RCC 7860 (cell line): ENCODE results near the gene ROBO2.

Source experiments
- DNase-seq: peaks from one replicate; pipeline ENCODE4 v3.0.0-alpha.2; 2015; ENCODE audit warnings: low spot score
- FAIRE-seq: peaks from 2 replicates; lab custom pipeline; 2012; peaks lifted over from hg19 to GRCh38; lab: Jason Lieb, UNC

Gene ROBO2

DNA sequence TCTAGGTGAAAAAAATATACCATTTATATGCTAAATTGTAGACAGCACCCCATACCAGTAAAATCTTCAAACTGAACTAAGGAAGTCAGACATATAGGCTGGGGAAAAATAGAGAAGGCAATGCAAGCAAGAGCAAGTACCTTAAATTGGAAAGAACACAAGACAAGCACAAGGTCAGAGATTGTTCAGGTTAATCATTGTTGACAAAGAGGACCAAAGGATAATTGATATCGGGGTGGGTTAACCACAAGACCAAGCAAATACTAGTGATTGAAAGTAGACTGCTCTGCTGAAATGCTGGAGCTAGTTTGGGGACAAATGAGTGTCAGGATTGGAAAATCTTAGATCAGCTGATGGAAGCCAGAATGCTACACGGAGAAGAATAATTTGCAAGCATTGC lies 499.8 kb downstream of the ROBO2 start:
- DNase-seq: no peak
- FAIRE-seq: no peak

GRCh38 chr3:77541203-77541922 lies 501.5 kb downstream of the ROBO2 start:
- DNase-seq: no peak
- FAIRE-seq: no peak

GRCh38 chr3:77546246-77546645 lies 506.3 kb downstream of the ROBO2 start:
- FAIRE-seq: no peak
- no peak for DNase-seq

DNA sequence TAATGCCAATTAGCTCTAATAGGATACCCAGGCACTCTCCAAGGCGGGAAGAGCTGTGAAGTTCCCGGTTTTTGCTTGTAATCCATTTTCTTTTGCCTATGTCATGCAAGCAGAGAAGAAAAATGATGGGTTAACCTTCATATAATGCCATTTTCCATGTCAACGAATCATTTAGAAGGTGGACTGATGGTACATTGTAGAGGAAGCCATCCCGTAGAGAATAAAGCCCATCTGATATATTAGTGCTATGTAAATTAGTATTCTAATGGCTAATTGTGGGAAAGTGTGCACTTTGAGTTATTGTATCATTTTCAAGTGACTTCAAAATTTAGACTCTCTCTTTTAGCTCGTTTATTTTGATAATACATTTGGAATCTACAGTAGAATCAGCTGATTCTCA lies 509.1 kb downstream of the ROBO2 start:
- no peak for FAIRE-seq
- no peak for DNase-seq

- FAIRE-seq (no peak), DNase-seq (no peak)
These were observed 513.3 kb downstream of the ROBO2 start for GRCh38 chr3:77553240-77553639.

DNA sequence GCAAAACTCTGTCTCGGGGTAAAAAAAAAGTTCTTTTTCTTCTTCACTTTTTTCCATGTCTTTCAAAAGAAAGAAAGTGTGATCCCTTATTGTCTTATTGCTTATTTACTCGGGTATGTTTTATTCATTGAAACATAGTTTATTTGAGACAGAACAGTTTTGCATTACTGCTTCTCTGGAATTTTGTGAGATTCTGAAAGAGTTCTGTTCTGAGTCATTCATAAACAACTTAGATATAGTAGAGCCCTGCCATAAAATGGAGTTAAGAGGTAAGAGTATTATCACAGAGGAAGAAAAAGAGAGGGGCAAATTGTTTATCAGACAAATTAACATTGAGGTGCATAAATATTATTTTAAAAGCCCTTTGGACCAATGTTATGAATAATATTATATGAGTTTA lies 522.2 kb downstream of the ROBO2 start:
- DNase-seq (no peak), FAIRE-seq (no peak)

DNA sequence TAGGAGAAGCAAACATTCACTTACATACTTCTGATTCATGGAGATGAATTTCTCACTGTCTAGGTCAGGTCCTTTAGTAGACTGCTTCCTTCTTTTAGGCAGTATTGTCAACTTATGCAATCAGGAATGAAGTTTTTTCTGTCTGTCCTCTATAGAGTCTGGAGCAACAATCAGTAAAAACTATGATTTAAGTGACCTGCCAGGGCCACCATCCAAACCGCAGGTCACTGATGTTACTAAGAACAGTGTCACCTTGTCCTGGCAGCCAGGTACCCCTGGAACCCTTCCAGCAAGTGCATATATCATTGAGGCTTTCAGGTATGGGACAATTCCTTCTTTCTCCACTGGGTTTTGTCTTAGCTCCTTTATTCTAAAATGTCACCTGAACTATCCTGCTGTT lies 523.1 kb downstream of the ROBO2 start:
- FAIRE-seq (no peak), DNase-seq (no peak)

DNA sequence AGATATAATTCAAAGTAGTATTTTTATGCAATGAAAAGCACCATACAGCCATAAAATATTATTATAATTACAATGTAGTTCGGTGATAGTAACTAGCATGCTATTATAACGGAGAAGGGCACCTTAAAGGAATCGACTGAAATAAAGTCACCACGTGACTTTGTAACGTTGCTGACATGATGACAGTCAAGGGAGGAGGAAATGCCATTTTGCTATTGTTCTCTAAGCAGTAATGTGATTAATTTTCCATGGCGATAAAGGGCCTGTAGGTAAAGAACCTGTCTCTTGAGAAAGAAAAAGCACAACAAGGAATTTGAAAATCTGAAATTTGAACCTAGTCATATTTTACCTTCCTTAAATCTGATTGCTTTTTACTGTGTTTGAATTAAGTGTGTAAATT lies 526.2 kb downstream of the ROBO2 start:
- FAIRE-seq (no peak), DNase-seq (no peak)

DNA sequence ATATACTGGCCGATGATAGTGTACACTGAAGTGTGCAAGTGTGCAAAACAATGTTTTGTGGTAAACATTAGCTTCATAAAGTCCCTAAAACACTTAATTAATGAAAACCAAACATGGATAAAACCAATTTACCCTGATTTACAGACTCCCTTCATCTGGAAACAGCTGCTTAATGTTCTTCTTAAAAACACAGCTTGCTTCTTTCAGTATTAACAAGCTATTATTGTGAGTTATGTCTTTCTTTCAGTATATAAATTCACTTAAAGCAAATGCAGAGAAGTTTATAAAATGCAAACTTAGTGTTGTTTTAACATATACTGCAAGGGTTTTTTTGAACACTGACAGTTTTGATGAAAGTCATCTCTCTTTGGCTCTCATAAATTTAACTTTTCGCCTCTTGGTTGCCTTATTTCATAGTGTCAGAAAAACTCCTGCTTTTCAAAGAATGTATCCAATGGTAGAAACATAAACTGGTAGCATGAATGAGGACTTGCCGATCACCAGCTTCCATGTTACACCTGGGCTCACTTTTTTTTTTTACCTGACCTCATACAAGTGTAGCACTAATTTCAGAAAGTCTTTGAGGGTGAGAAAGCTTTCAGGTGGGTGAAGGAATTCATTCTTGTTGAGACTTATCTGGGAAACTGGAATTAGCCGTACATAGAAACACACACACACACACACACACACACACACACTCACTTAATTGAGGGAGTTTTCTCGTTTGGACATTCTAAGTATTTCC lies 532.2 kb downstream of the ROBO2 start:
- FAIRE-seq (no peak), DNase-seq (no peak)

GRCh38 chr3:77577264-77577663 lies 537.4 kb downstream of the ROBO2 start:
- DNase-seq (no peak), FAIRE-seq (no peak)

DNA sequence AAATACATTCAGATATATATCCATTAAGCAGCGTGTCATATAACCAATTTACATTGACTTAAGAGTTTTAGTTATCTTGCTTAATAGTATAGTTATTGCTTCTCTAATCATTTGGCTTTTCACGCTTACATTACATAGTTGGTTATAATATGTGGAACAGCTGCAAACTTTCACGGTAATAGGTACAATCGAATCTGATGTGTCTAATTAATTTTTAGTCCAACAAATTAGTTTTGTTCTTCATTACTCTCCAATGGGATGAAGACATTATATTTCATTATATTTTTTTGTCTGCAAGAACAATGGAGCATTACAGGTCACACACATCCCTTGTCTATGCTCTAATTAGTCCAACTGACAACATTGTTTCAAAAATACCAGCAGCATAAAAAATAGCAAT lies 546.3 kb downstream of the ROBO2 start:
- DNase-seq (no peak), FAIRE-seq (no peak)

DNA sequence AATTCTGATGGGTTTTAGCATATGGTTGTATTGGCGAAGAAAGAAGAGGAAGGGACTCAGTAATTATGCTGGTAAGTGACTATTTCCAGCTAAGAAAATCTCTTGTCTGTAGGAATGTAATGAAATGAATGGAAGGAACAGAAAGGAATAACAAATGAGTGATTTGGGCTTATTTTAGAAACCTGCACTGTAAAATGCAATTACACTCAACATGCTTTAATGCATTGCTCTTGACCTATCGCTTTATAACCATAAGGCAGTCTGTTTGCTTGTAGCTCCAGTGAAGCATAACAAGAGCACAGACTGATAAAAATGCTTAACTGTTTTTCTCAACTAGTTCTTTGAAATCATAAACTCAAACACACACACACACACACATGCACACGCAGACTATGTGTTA lies 549.0 kb downstream of the ROBO2 start:
- no peak for FAIRE-seq
- DNase-seq: no peak

GRCh38 chr3:77590191-77590590 lies 550.3 kb downstream of the ROBO2 start:
- no peak for DNase-seq
- FAIRE-seq: no peak

DNA sequence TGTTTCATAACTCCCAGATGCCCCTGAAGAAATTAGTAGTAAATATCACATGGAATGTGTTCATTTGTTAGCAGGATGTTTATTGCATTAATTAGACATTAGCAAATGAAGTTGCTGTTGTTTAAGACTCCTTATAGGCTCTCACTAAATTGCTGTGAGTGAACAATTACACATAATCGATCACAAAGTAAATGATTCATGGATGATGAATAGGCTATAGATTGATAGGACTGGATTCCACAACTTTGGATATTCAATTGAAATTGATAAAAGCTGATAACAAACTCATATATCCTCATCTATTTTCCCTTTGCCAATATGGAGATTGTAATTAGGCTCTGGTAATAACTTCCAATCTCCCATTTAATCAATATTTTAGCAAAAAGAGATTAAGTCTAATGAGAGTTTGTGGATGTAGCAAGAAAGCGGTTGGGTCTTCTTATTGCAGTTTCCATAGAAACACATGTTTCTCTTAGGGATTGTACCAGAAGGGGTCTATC lies 555.5 kb downstream of the ROBO2 start:
- FAIRE-seq (no peak), DNase-seq (no peak)

GRCh38 chr3:77599948-77600347 lies 560.0 kb downstream of the ROBO2 start:
- DNase-seq: no peak
- FAIRE-seq: no peak

DNA sequence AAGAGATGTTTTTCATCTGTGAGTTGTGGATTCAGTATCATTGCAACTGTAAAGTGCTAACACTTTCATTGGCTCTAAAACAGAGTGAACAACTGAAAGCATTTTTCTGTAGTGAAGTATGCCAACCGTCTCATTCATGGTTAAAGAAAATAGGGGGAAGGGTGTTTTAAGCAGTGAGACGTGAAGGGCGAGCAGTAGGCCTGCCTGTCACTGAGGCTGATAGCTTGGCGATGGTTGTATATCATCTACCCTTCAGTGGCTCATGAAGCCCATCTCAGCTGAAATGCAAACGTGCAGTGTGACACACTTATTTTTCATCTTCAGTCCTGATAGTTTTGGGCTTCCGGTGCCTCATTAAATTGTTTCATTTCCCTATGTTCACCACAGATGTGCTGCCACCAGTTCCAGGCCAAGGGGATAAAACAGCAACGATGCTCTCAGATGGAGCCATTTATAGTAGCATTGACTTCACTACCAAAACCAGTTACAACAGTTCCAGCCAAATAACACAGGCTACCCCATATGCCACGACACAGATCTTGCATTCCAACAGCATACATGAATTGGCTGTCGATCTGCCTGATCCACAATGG lies 562.0 kb downstream of the ROBO2 start:
- DNase-seq (no peak), FAIRE-seq (no peak)

GRCh38 chr3:77602722-77603121 lies 562.8 kb downstream of the ROBO2 start:
- FAIRE-seq (no peak), DNase-seq (no peak)

- FAIRE-seq: no peak
- peak; percentile 5 for DNase-seq
These were observed 565.4 kb downstream of the ROBO2 start for GRCh38 chr3:77605308-77605707.

DNA sequence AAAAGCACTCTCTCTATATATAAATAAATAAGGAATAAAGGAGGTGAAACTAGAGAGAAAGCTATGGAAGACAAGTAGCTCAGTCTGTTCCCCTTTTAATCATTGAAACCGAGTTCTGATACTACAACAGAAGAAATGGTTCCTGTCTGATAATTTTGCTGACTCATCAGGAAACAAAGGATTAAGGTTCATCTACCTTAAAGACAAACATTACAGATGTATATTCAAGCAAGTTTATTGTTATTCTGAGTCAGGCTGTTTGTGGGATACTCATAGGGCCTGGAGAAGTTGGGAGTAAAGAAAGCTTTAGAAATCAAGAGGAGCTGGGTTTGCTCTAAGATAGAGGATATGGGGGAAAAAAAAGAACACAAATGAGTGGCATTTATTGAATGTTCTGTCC lies 566.0 kb downstream of the ROBO2 start:
- peak; percentile 22 for DNase-seq
- FAIRE-seq: no peak

DNA sequence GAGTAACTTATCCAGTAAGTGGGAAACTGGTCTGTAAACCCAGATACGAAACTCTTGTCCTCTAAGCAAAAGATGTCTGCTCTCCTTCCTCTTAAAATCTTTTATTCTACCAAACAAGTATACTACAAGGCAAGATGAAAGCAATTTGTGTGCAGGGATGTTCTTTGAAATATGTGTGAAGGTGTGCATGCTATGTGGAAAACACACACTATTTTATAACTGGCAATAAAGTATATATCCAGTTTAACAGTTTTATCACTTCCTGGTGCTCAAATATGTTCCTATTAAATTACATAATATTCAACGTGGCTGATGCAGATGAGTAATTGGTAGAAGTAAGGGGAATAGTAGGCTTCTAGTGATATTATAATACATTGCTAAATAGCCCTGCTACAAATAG lies 566.5 kb downstream of the ROBO2 start:
- DNase-seq (no peak), FAIRE-seq (no peak)

DNA sequence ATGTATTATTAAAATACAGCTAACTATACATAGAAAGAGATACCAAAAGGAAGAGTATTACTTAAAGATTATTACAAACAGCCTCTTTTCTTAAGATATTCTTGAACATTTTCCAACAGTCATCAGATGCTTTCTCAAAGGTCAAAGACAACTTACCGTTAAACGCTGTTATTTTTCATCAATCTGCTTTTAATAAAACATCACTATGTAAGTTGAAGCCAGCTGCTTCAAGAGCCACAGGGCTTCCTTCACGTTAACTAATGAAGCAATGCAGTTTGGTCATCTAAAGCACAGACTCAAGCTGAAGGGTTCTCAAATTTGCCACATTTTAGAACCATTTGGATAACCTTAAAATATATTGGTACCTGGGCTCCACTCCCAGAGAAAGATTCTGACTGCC lies 578.8 kb downstream of the ROBO2 start:
- FAIRE-seq: no peak
- DNase-seq: no peak

DNA sequence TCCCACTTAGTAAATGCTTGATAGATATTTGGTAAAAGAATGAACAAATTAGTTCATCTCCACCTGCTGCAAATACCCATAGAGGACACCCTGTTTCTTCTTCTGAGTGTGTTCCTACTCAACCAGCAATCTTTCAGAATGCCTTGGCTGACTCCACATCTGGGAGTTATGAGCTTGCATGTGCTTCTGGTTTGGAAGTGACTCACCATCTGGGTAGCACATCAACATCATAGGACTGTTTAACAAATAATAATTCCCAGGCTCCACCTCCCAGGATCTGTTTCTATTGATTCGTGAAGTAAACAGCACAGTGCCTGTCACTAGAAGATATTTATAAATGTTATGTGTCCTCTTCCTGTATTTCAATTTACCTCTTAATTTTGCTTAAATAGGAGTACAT lies 580.1 kb downstream of the ROBO2 start:
- FAIRE-seq: no peak
- DNase-seq: no peak
